Esophagus muscularis mucosa (tissue), 4 donors: ENCODE results near the gene CARD8. TPM values are rescaled to one million over a fixed set of nuclear protein-coding genes. Genes with fewer than 3 reads are reported as not detected.

Experiments
- DNase-seq: peaks from one replicate; pipeline ENCODE4 v3.0.0-alpha.2; 2017; ENCODE audit errors: extremely low spot score
- H3K27ac ChIP-seq, 4 donors: fragments of 200-600 bp; sonication (generic); replicated peaks in 1 of 4; 1 replicate in 3 of 4; 2 replicates in 1 of 4; pipeline ENCODE4 v1.5.1; 2016 to 2019; ENCODE audit warnings: mild to moderate bottlenecking in 1 of 4
- H3K27me3 ChIP-seq, 4 donors: fragments of 200-600 bp; sonication (generic); one replicate each; pipeline versions ENCODE4 v1.5.1 to v1.6.0; 2016 to 2019
- H3K36me3 ChIP-seq, 4 donors: fragments of 200-600 bp; sonication (generic); one replicate each; pipeline ENCODE4 v1.5.1; 2016 to 2019
- H3K4me1 ChIP-seq, 4 donors: fragments of 200-600 bp; sonication (generic); one replicate each; pipeline ENCODE4 v1.5.1; 2016 to 2019
- H3K4me3 ChIP-seq, 4 donors: fragments of 200-600 bp; sonication (generic); 1 replicate in 2 of 4; 2 replicates in 2 of 4; pipeline ENCODE4 v1.5.1; 2016 to 2019; ENCODE audit warnings: mild to moderate bottlenecking in 4 of 4, moderate library complexity in 1 of 4
- H3K9me3 ChIP-seq, 4 donors: fragments of 200-600 bp; sonication (generic); 1 replicate in 3 of 4; 2 replicates in 1 of 4; pipeline ENCODE4 v1.5.1; 2016 to 2019
- EP300 ChIP-seq: sonication (generic); formaldehyde crosslinking; IDR thresholded peaks from one replicate; pipeline ENCODE4 v1.6.1; 2017; ENCODE audit warnings: antibody characterized with exemption
- POLR2A ChIP-seq: fragments of 450-650 bp; IDR thresholded peaks from one replicate; pipeline ENCODE4 v1.6.1; 2017; ENCODE audit warnings: antibody characterized with exemption, moderate library complexity, mild to moderate bottlenecking, low read depth
- POLR2AphosphoS5 ChIP-seq, 2 donors: sonication (generic); formaldehyde crosslinking; IDR thresholded peaks; one replicate each; pipeline ENCODE4 v1.6.1; 2017; ENCODE audit warnings: antibody characterized with exemption in 2 of 2
- WGBS: methylation state at CpG from one replicate; pipeline ENCODE4 v1.1.5; 2018; 5-methylcytosine and 5-hydroxymethylcytosine counted together
- intact Hi-C: fragments of 100-400 bp; cut with DNase I; formaldehyde crosslinking; loops from one replicate; pipeline ENCODE4 v1.15.1; 2023
- total RNA-seq, 4 donors: library from RNA; depleted of rRNA; stranded (reverse); fragments of >200 nt; gene quantifications; one replicate each; pipeline versions ENCODE4 v1.1.0 to v1.2.1, GENCODE V29; 2016
- TF ChIP-seq, protein P1 (sequence below), 3 experiments: fragments of 200-600 bp in 2 of 3; fragments of 450-650 bp in 1 of 3; sonication (generic) in 2 of 3; IDR thresholded peaks; one replicate each; pipeline ENCODE4 v1.5.1; 2017 to 2019; ENCODE audit warnings: antibody characterized with exemption in 3 of 3, mild to moderate bottlenecking in 2 of 3, moderate library complexity in 1 of 3

CARD8 gene
- total RNA-seq, 4 donors from 2014 or later = 17.7 to 22.3 (median 20.9) TPM

DNA sequence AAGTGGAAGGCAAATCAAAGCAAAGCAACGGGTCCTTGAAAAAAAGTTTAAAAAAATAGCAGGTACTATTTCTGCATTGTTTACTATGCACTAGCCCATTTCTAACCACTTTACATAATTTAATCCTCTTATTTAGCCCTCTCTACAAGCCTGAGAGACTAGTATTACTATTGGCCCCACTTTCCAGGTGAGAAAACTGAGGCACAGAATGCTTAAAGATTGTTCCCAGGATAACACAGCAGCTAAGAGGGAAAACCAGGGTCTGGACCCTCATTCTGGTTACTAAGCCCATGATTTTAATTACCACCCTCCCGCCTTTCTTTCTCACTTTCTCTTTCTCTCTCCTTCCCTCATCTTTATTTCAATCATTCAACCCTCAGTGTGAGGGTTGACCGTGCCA, 79.5 kb downstream of the CARD8 start:
- Histone ChIP-seq H3K9me3 (peaks cover 0 to 4% (median under 1%) of the 10 kb centered on the region in 4 donors), H3K27me3 (no peaks in the 10 kb centered on the region), H3K4me3 (no peak overlapping the region), H3K27ac (no peak overlapping the region), H3K4me1 (peaks cover 5 to 10% (median 8%) of the 10 kb centered on the region in 4 donors), H3K36me3 (peaks cover 0 to 60% (median 41%) of the 10 kb centered on the region in 4 donors)
- intact Hi-C loops = no loop called here
- DNase-seq = no peak
- 80% methylated on average over 3 of the region's 3 CpGs for WGBS
- TF ChIP-seq EP300 (no peak), POLR2A (no peak), POLR2AphosphoS5 (IDR thresholded peaks at IDR 0.05) (no peak)
- TF ChIP-seq, protein P1, sequence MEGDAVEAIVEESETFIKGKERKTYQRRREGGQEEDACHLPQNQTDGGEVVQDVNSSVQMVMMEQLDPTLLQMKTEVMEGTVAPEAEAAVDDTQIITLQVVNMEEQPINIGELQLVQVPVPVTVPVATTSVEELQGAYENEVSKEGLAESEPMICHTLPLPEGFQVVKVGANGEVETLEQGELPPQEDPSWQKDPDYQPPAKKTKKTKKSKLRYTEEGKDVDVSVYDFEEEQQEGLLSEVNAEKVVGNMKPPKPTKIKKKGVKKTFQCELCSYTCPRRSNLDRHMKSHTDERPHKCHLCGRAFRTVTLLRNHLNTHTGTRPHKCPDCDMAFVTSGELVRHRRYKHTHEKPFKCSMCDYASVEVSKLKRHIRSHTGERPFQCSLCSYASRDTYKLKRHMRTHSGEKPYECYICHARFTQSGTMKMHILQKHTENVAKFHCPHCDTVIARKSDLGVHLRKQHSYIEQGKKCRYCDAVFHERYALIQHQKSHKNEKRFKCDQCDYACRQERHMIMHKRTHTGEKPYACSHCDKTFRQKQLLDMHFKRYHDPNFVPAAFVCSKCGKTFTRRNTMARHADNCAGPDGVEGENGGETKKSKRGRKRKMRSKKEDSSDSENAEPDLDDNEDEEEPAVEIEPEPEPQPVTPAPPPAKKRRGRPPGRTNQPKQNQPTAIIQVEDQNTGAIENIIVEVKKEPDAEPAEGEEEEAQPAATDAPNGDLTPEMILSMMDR (IDR thresholded peaks at IDR 0.05) = no peak

DNA sequence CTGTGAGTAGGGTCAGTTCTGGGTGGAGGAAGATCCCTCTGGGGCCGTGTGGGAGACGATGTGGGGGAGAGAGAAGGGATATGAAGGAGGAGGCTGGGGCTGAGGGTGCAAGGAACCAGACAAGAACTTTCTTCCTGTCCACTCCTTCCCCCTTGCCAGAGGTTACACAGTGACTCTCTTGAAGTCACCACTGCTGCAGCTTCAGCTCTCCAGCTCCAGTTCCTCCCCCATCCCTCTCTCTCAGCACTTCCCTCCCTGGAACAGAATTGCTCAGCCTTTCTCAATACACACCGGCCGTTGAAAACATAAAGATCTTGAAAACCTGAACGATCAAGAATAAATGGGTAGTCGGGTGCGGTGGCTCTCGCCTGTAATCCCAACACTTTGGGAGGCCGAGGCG, 80.1 kb downstream of the CARD8 start:
- intact Hi-C loops = no loop called here
- TF ChIP-seq POLR2AphosphoS5 (IDR thresholded peaks at IDR 0.05) = no peak
- no peak for TF ChIP-seq POLR2A
- TF ChIP-seq, protein P1 (IDR thresholded peaks at IDR 0.05) = no peak
- no peak for TF ChIP-seq EP300
- H3K9me3 ChIP-seq = no peaks in the 10 kb centered on the region
- DNase-seq = no peak
- H3K4me1 ChIP-seq = peaks cover 10 to 15% (median 13%) of the 10 kb centered on the region in 4 donors
- peaks cover 0 to 60% (median 39%) of the 10 kb centered on the region in 4 donors for H3K36me3 ChIP-seq
- 94% methylated on average over 10 of the region's 10 CpGs for WGBS
- H3K27me3 ChIP-seq = no peaks in the 10 kb centered on the region
- no peak overlapping the region for H3K27ac ChIP-seq
- no peak overlapping the region for H3K4me3 ChIP-seq

DNA sequence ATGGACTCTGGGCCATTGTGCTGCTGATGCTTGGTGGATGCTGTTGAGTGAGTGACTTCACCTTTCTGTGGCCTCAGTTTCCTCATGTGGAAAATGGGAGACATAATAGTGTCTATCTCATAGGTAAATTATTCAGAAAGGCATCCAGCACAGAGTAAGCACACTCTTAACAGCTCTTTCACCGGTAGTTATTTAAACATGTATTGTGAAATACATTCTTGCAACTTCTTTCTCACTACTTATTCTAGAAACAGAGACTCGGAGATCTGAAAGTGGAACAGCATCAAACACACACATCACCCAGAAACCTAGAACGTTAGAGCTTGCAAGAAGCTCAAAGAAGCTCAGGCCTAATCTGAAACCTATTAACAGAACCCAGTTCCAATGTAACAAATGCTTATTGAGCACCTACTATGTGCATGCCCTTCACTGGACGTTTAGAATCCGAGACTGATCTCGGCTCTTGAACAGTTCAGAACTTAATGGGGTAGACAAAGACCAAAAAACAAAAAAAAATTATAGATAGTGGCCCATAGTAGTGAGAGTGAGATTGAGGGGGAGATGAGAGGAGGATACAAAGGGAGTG, 81.2 kb downstream of the CARD8 start:
- TF ChIP-seq, protein P1 (IDR thresholded peaks at IDR 0.05) = no peak
- TF ChIP-seq EP300 = no peak
- no peak for TF ChIP-seq POLR2A
- no peak for TF ChIP-seq POLR2AphosphoS5 (IDR thresholded peaks at IDR 0.05)
- Histone ChIP-seq H3K4me3 (no peak overlapping the region), H3K9me3 (no peaks in the 10 kb centered on the region), H3K27me3 (no peaks in the 10 kb centered on the region), H3K4me1 (peaks cover 12 to 19% (median 18%) of the 10 kb centered on the region in 4 donors), H3K27ac (no peak overlapping the region), H3K36me3 (peaks cover 0 to 52% (median 36%) of the 10 kb centered on the region in 4 donors)
- no peak for DNase-seq
- WGBS = 75% methylated on average over 6 of the region's 6 CpGs
- intact Hi-C loops = no loop called here

DNA sequence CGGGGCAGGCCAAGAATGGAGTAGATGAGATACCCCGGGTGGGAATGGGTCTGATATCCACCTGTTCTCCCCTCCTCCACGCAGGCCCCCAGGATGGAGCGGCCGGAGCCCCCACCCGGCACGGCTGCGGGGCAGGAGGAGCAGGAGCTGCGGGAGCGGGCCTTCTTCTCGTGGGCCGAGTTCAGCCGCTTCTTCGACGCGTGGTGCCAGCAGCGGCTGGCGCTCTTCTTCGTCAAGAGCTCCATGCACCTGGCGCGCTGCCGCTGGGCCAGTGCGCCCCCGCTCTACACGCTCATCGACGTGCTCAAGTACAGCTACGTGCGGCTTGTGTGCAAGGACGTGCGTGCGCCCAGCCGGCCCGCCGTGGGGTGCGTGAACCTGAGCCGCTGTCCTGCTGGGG, 84.0 kb downstream of the CARD8 start:
- H3K9me3 ChIP-seq = no peaks in the 10 kb centered on the region
- peaks cover 15 to 25% (median 23%) of the 10 kb centered on the region in 4 donors for H3K4me1 ChIP-seq
- H3K4me3 ChIP-seq = no peak overlapping the region
- no peak overlapping the region for H3K27ac ChIP-seq
- intact Hi-C loops = no loop called here
- DNase-seq = no peak
- H3K36me3 ChIP-seq = peaks cover 0 to 47% (median 36%) of the 10 kb centered on the region in 4 donors
- no peak for TF ChIP-seq POLR2A
- no peak for TF ChIP-seq POLR2AphosphoS5 (IDR thresholded peaks at IDR 0.05)
- TF ChIP-seq, protein P1 (IDR thresholded peaks at IDR 0.05) = no peak
- TF ChIP-seq EP300 = no peak
- H3K27me3 ChIP-seq = no peaks in the 10 kb centered on the region
- WGBS = 82% methylated on average over 37 of the region's 37 CpGs
